Spleen (tissue), 13 donors: ENCODE results near the gene WFDC2. TPM values are rescaled to one million over a fixed set of nuclear protein-coding genes. Genes with fewer than 3 reads are reported as not detected.

ENCODE experiments used
- DNase-seq: peaks from one replicate; pipeline ENCODE4 v3.0.0-alpha.2; 2020
- H3K27ac ChIP-seq, 8 donors: fragments of 200-600 bp; sonication (generic) in 7 of 8; 1 replicate in 4 of 8; 2 replicates in 4 of 8; pipeline versions ENCODE4 v1.5.0 to v1.8.0; 2016 to 2021; ENCODE audit warnings: inconsistent platforms in 4 of 8, mild to moderate bottlenecking in 4 of 8, moderate library complexity in 1 of 8
- H3K27me3 ChIP-seq, 7 donors: fragments of 200-600 bp; sonication (generic) in 6 of 7; replicated peaks in 1 of 7; 1 replicate in 4 of 7; 2 replicates in 3 of 7; pipeline versions ENCODE4 v1.5.0 to v1.8.0; 2016 to 2021; ENCODE audit warnings: inconsistent platforms in 3 of 7, mild to moderate bottlenecking in 1 of 7
- H3K36me3 ChIP-seq, 6 donors: fragments of 200-600 bp; sonication (generic) in 5 of 6; 1 replicate in 4 of 6; 2 replicates in 2 of 6; pipeline versions ENCODE4 v1.5.0 to v1.8.0; 2016 to 2021; ENCODE audit warnings: inconsistent platforms in 2 of 6
- H3K4me1 ChIP-seq, 6 donors: fragments of 200-600 bp; sonication (generic) in 5 of 6; 1 replicate in 3 of 6; 2 replicates in 3 of 6; pipeline versions ENCODE4 v1.5.0 to v1.8.0; 2016 to 2021; ENCODE audit warnings: inconsistent platforms in 3 of 6
- H3K4me3 ChIP-seq, 8 donors: fragments of 200-600 bp; sonication (generic) in 7 of 8; 1 replicate in 4 of 8; 2 replicates in 4 of 8; pipeline versions ENCODE4 v1.5.0 to v1.8.0; 2016 to 2021; ENCODE audit warnings: inconsistent platforms in 4 of 8, mild to moderate bottlenecking in 4 of 8, moderate library complexity in 2 of 8
- H3K9me3 ChIP-seq, 8 donors: fragments of 200-600 bp; sonication (generic) in 7 of 8; 1 replicate in 4 of 8; 2 replicates in 4 of 8; pipeline versions ENCODE4 v1.5.0 to v1.8.0; 2016 to 2021; ENCODE audit warnings: inconsistent platforms in 4 of 8
- POLR2A ChIP-seq, 3 donors: fragments of 450-650 bp; IDR thresholded peaks; one replicate each; pipeline ENCODE4 v1.5.1; 2017; ENCODE audit warnings: antibody characterized with exemption in 3 of 3, mild to moderate bottlenecking in 1 of 3
- POLR2AphosphoS5 ChIP-seq, 3 donors: sonication (generic); formaldehyde crosslinking; IDR thresholded peaks; one replicate each; pipeline ENCODE4 v1.5.1; 2017; ENCODE audit warnings: antibody characterized with exemption in 3 of 3
- WGBS, 5 donors: extraction: QIAGEN DNeasy Blood & Tissue Kit in 3 of 5; methylation state at CpG; one replicate each; pipeline versions ENCODE4 v1.1.5 to v1.1.7; 2013 to 2018; 5-methylcytosine and 5-hydroxymethylcytosine counted together
- intact Hi-C: fragments of 100-400 bp; cut with DNase I; formaldehyde crosslinking; loops from one replicate; pipeline ENCODE4 v1.15.0; 2023; ENCODE audit warnings: low total_unique reads
- long read RNA-seq, 2 donors: transcript quantifications; one replicate each; lab custom pipeline, GENCODE V29; 2026
- polyA plus RNA-seq, 3 donors: library from polyadenylated mRNA; stranded (reverse); fragments of 200-250 nt; gene quantifications; one replicate each; pipeline ENCODE4 v1.2.1, GENCODE V29; 2013
- total RNA-seq, 7 donors: library from RNA; depleted of rRNA in 3 of 7; stranded (reverse); fragments of >200 nt in 3 of 7; fragmentation: NEBNext Ultra II Directional in 4 of 7; extraction: Animal tissue kit (Norgen Biotek cat#: 25700) in 4 of 7; gene quantifications; one replicate each; pipeline versions ENCODE4 v1.1.0 to v1.2.1, GENCODE V29; 2016 to 2021
- TF ChIP-seq, protein P1 (sequence below), 11 experiments: fragments of 200-600 bp in 7 of 11; fragments of 450-650 bp in 4 of 11; sonication (generic) in 4 of 11; IDR thresholded peaks in 8 of 11; conservative IDR thresholded peaks in 3 of 11; 1 replicate in 7 of 11; 2 replicates in 4 of 11; pipeline versions ENCODE4 v1.4.0 to v1.8.0; 2016 to 2021; ENCODE audit warnings: antibody characterized with exemption in 11 of 11, inconsistent platforms in 4 of 11, mild to moderate bottlenecking in 1 of 11
- donor health status: healthy with polysubstance abuse.
- donor health status: DM: no; HTN: no; CAD: no; lungs with moderate emphysema.
- donor health status: DM: no; HTN: no; CAD: no.
- donor health status: Bipolar disorder and iron deficiency.
- donor health status: healthy.
- donor health status: DM: no; HTN: no; CAD: no.
- donor health status: DM: yes; HTN: yes; CAD: no.

The WFDC2 gene
- total RNA-seq: under 1 TPM in 2 of 7 donors, not detected in 5; 0.74 to 0.79 TPM
- polyA plus RNA-seq: 1 to 10 TPM in 1 of 3 donors, under 1 TPM in 2; 0.35 to 1.5 (median 0.58) TPM
- long read RNA-seq, donor 1, partial matches to known transcripts: 0 of 1 reads
- long read RNA-seq, donor 1, other reads (novel, unspliced or antisense): 0 of 1 reads
- long read RNA-seq, donor 2, partial matches to known transcripts: 0 of 4 reads
- long read RNA-seq, donor 2, other reads (novel, unspliced or antisense): 0 of 4 reads

GRCh38 chr20:45469336-45470261, at the start of gene WFDC2:
Gene WFDC2 (plus strand): TSS chr20:45469753. CDS start chr20:45469782, 29 bp downstream.
- Histone ChIP-seq H3K9me3 (no peaks in the 10 kb centered on the region), H3K27ac (no peak within 1 kb of the TSS), H3K4me1 (peaks cover 10 to 23% (median 19%) of the 10 kb centered on the region in 6 donors), H3K4me3 (peak within 1 kb of the TSS; percentile 28 to 66 (median 42)), H3K36me3 (no peaks in the 10 kb centered on the region), H3K27me3 (peaks cover 6 to 72% (median 33%) of the 10 kb centered on the region in 7 donors)
- TF ChIP-seq, protein P1, sequence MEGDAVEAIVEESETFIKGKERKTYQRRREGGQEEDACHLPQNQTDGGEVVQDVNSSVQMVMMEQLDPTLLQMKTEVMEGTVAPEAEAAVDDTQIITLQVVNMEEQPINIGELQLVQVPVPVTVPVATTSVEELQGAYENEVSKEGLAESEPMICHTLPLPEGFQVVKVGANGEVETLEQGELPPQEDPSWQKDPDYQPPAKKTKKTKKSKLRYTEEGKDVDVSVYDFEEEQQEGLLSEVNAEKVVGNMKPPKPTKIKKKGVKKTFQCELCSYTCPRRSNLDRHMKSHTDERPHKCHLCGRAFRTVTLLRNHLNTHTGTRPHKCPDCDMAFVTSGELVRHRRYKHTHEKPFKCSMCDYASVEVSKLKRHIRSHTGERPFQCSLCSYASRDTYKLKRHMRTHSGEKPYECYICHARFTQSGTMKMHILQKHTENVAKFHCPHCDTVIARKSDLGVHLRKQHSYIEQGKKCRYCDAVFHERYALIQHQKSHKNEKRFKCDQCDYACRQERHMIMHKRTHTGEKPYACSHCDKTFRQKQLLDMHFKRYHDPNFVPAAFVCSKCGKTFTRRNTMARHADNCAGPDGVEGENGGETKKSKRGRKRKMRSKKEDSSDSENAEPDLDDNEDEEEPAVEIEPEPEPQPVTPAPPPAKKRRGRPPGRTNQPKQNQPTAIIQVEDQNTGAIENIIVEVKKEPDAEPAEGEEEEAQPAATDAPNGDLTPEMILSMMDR (IDR thresholded peaks at IDR 0.05 in 8 of 11, conservative IDR thresholded peaks at IDR 0.05 in 3 of 11): no peak
- TF ChIP-seq POLR2AphosphoS5 (IDR thresholded peaks at IDR 0.05) (no peak), POLR2A (IDR thresholded peaks at IDR 0.05) (no peak)
- no peak for DNase-seq
- WGBS, 5 donors: 12 to 29% (median 14%) methylated on average over 13 to 54 of the region's 54 CpGs
- intact Hi-C loops: no loop called here

DNA sequence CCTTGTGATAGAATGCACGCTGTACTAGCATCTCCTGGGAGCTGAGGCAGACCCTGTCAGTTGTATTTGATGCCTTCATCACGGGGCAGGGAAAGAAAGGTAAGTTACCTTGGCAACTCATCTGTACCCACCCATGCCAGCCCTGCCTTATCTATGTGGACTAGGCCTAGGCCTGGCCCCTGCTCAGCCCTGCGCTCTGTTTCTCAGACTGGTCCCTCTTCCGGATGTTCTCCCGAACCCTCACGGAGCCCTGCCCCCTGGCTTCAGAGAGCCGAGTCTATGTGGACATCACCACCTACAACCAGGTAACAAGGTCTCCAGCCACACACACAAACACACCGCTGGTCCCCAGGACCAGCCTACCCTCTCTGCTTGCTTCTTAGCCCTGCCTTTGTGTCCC, 49.4 kb upstream of the WFDC2 start:
- no peaks in the 10 kb centered on the region for H3K9me3 ChIP-seq
- no peak for DNase-seq
- 93 to 96% (median 94%) methylated on average over 8 of the region's 8 CpGs for WGBS, 5 donors
- H3K27ac ChIP-seq: peak overlapping the region in 2 of 8 donors; percentile 48 to 53
- H3K27me3 ChIP-seq: no peaks in the 10 kb centered on the region
- TF ChIP-seq, protein P1 (IDR thresholded peaks at IDR 0.05 in 8 of 11, conservative IDR thresholded peaks at IDR 0.05 in 3 of 11): no peak
- TF ChIP-seq POLR2AphosphoS5 (IDR thresholded peaks at IDR 0.05) (no peak), POLR2A (IDR thresholded peaks at IDR 0.05) (no peak)
- H3K4me3 ChIP-seq: no peak overlapping the region
- peaks cover 3 to 72% (median 61%) of the 10 kb centered on the region in 6 donors for H3K36me3 ChIP-seq
- H3K4me1 ChIP-seq: peaks cover 18 to 44% (median 38%) of the 10 kb centered on the region in 6 donors
- intact Hi-C loops: no loop called here

- Histone ChIP-seq H3K36me3 (peaks cover 3 to 97% (median 78%) of the 10 kb centered on the region in 6 donors), H3K27ac (no peak overlapping the region), H3K9me3 (no peaks in the 10 kb centered on the region), H3K4me1 (peaks cover 0 to 13% (median 8%) of the 10 kb centered on the region in 6 donors), H3K27me3 (no peaks in the 10 kb centered on the region), H3K4me3 (no peak overlapping the region)
- WGBS, 5 donors: 96 to 100% (median 100%) methylated on average over 2 of the region's 2 CpGs
- intact Hi-C loops: no loop called here
- no peak for DNase-seq
- TF ChIP-seq POLR2AphosphoS5 (IDR thresholded peaks at IDR 0.05) (no peak), POLR2A (IDR thresholded peaks at IDR 0.05) (no peak)
- TF ChIP-seq, protein P1 (IDR thresholded peaks at IDR 0.05 in 8 of 11, conservative IDR thresholded peaks at IDR 0.05 in 3 of 11): no peak
Measured at GRCh38 chr20:45423700-45424099, 45.9 kb upstream of the WFDC2 start.

- Histone ChIP-seq H3K9me3 (no peaks in the 10 kb centered on the region), H3K36me3 (peaks cover 3 to 78% (median 66%) of the 10 kb centered on the region in 6 donors), H3K27me3 (no peaks in the 10 kb centered on the region), H3K27ac (no peak overlapping the region), H3K4me1 (no peaks in the 10 kb centered on the region), H3K4me3 (no peak overlapping the region)
- WGBS, 5 donors: 95 to 99% (median 96%) methylated on average over 17 of the region's 17 CpGs
- intact Hi-C loops: no loop called here
- TF ChIP-seq POLR2A (IDR thresholded peaks at IDR 0.05) (no peak), POLR2AphosphoS5 (IDR thresholded peaks at IDR 0.05) (peak in 1 of 3 donors; percentile 46)
- TF ChIP-seq, protein P1 (IDR thresholded peaks at IDR 0.05 in 8 of 11, conservative IDR thresholded peaks at IDR 0.05 in 3 of 11): no peak
- no peak for DNase-seq
Measured at GRCh38 chr20:45425561-45425960, 44.0 kb upstream of the WFDC2 start.
